HG03575 (cell line): Measurements from ENCODE around the gene NUTM2F.
"Not testable (repeated sequence)": the region's sequence is repeated elsewhere in the genome, so short reads cannot be mapped to it uniquely, and the experiment has no call there.

Source experiments
- ATAC-seq: cut with Tn5 transposase; IDR thresholded peaks from one replicate; pipeline ENCODE4 v1.9.1; 2021; ENCODE audit not compliant: unreplicated experiment, insufficient number of reproducible peaks, low FRiP score; ENCODE audit errors: extremely low read depth

The NUTM2F gene

DNA sequence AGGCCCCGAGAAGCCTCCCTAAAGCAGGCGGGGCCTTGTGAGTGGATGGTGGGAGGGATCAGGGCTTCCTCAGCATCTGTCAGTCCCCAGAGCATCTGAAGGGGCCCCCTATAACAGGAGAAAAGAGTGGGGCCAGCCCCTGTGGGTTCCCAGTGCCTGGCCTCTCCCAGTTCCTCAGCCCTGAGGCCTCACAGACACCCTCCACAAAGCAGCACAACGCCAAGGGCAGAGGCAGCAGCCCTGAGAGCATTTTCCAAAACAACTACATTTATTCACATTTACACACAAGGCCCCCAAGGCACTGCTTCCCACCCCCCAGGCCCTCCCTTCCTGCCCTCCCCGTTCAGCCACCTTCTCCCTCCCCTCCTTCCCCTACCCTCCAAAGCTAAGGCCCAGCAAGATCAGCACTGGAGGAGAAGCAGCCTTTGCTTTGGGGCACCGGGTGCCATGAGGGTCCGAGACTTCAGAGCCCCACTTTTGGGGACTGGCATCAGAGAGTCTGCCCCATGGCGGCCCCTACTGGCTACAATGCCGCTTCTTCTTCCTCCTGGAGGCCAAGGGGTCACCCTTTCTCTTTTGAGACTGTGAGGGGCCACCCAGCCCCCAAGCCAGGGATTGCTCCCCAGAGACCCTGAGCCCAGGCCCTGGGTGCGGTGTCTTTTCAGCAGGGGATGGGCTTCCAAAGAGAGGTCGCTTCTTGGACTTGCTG is 10.3 kb downstream of the NUTM2F start:
- ATAC-seq = not testable (repeated sequence)

DNA sequence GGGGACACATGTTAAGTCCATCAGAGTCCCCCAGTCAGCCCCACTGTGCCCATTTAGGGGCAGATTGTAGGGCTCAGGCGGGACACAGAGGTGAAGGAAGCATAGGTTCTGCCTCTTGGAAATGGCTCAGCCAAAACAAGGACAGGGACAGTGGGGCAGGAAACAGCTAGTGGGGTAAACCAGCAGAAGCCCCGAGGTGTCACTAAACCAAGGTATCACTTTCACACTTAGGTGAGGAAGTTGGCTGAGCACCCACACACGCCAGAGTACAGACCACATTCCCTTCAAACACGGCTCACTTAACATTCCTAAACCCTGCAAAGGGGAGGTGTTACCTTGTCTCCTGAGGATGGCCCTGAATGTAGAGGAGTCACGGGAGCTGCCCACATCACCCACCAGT is 12.2 kb downstream of the NUTM2F start:
- not testable (repeated sequence) for ATAC-seq

DNA sequence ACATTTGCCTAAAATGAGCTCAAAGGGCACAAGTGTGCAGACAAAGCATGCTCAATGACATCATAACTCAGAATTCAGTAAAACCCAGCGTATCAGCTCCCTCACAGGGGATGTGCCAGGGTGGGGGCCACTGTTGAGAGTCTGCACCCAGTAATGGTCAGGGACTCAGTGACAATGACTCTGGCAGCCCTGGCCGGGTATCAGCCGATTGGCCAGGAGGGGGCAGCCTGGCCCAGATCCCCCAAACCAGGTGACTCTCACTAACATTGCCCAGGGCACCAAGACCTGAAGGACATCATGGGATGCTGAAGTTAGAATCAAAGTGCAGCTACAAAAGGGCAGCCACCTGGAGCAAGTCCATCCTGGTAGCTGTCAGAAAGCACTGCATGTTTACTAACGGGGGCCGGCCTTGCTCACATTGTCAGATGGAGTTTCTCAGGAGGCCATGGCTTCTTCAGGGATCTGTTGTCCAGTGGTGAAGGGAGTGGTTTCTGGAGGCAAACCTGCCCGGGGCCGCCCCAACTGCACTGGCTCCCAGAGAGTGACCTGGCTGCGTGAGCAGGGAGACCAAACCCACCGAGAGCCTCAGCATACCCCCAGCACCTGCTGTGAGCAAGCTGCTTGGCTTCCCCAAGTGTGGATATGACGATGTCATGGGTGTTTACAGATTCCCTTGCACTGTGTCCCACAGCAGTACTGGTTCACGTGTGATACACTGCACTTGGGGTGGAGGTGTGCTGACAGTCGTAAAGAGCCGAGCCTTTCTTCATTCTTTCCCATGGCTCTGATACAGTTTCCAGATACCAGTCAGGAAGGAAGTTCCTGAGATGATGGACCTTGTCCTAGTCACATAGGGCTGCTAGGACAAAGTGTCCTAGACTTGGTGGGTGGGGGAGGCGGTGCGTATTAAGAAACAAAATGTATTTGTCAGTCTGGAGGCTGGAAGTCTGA is 13.1 kb downstream of the NUTM2F start:
- ATAC-seq = not testable (repeated sequence)

DNA sequence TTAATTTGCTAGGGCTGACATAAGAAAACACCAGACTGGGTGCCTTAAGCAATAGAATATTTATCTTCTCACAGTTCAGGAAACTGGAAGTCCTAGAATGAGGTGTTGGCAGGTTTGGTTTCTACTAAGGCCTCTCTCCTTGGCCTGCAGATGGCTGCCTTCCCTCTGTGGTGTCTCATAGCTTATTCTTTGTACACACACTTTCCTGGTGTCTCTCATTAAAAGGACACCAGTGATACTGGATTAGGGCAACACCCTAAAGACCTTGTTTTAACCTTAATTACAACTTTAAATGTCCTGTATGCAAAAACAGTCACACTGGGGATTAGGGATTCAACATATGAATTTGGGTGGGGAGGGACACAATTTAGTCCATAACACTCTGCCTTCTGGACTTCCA is 25.1 kb downstream of the NUTM2F start:
- no peak for ATAC-seq

DNA sequence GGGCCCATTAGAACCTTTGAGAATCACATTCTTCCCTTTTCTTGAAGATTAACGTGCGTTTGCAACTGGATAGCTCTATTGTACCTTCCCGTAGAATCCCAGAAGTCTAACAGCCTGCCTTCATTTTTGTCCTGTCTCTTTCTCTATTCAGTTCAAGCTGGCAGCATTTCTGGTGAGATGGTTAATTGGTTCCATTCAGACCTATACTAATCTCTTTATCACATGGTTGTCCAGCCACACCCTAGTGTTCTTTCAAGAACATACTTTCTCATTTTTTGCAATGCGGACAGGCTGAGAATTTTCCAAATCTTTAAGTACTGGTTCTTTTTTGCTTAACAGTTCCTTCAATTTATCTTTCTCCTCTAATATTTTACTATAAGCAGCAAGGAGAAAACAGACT is 26.0 kb downstream of the NUTM2F start:
- no peak for ATAC-seq

DNA sequence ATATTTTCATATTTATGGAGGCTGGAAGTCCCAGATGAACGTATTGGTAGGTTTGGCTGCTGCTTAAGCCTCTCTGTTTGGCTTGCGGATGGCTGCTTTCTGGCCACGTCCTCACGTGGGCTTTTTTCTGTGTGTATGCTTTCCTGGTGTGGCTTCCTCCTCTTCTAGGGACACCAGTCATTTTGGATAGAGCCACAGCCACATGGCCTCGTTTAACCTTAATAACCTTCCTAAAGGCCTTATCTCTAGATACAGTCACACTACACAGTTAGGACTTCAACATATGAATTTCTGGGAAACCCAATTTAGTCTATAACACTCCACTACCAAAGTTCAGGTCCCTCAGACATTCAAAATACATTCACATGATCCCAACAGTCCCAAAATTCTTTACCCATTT is 26.9 kb downstream of the NUTM2F start:
- no peak for ATAC-seq

DNA sequence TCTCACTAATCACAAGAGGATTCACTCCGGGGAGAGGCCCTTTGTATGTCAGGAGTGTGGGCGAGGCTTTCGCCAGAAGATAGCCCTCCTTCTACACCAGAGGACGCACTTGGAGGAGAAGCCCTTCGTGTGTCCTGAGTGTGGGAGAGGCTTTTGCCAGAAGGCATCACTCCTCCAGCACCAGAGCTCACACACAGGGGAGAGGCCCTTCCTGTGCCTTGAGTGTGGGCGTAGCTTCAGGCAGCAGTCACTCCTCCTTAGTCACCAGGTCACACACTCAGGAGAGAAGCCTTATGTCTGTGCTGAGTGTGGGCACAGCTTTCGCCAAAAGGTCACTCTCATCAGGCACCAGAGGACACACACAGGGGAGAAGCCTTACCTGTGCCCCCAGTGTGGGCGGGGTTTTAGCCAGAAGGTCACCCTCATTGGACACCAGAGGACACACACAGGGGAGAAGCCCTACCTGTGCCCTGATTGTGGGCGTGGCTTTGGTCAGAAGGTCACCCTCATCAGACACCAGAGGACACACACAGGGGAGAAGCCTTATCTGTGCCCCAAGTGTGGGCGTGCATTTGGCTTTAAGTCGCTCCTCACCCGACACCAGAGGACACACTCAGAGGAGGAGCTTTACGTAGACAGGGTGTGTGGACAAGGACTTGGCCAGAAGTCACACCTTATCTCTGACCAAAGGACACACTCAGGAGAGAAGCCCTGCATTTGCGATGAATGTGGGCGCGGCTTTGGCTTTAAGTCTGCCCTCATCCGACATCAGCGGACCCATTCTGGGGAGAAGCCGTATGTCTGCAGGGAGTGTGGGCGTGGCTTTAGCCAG is 27.8 kb downstream of the NUTM2F start:
- ATAC-seq = no peak

DNA sequence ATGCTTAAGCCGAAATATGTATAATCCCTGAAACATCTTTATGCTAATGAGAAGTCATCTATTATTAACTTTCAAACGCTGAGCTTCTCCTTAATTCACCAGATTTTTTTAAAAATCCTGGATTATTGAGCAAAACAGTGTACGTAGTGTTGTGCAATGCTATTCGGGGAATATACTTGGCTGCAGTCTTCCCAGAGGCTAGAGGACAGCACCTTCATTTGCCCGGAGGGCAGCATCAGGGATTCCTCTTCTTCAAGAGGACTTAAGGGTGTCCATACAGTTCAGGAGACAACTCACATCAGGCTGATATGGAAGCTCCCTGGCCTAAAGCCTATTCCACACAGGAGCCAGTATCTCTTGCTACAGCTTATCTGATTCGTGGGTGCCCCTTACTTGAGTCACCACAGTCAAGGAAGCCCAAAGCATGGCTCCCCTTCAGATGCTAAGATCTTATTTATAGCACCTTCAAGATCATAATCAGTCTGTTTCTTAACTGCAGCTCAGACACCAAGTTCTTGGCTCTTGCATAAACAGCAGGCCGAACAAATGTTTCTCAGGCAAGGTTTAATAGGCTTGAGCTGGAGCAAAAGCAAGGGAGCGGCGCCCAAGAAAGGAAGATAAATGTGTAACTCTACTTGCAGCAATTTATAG is 29.4 kb downstream of the NUTM2F start:
- no peak for ATAC-seq

DNA sequence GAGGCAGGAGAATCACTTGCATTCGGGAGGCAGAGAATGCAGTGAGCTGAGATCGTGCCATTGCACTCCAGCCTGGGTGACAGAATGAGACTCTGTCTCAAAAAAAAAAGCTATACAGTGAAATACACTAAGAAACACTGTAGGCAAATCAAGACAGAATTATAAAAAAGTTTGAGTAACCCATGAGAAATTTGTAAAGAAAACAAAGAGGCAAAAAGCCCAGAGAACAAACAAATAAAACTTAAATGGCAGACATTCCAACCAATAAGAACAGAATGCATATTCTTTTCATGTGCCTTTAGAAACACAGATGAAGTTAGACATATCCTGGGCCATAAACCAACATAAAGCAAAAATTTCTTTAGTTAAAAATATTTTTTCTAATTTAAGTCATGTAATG is 38.8 kb downstream of the NUTM2F start:
- ATAC-seq = no peak

DNA sequence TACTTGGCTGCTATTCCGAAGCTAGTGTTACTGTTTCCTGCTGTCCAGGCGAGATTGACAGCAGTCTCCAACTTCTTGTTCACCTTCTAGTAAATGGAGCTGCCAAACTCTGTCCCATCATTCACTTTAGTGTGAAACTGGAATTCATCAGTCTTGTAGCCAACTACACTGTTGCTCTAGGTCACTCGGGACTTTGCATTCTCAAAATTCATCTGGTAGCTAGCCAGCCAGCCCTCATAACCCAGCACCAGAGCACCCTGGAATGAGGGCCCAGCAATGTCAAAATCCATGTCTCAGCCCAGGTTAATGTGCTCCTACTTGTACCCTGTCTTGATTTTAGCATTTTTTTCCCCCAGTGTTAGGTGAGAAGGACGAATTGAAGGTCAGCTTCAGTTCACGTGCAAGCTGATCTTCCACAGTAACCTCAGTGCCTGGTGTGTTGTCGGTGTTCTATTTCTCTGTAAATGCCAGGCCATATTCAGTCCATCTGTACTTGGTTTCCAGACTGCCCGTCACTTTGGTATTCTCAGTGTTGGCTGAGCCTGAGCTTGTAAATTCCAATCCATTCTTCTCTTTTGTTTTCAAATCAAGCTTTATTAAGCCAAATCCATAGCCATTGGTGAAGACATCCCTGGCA is 40.4 kb downstream of the NUTM2F start:
- ATAC-seq = no peak

DNA sequence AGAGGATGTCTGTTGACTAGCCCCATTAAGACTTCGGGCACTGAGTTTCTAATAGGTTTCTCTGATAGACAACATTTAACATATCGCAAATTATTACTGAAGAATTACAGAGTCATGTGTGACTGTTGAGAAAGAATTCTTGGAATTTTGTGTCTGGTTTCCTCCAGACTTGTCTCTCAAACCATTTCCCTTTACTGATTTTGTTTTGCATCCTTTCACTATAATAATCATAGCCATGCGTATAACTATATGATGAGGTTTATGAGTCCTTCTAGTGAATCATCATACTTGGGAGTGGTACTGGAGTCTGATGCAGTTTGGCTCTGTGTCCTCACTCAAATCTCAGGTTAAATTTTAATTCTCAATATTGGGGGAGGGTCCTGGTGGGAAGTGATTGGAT is 42.3 kb downstream of the NUTM2F start:
- no peak for ATAC-seq

DNA sequence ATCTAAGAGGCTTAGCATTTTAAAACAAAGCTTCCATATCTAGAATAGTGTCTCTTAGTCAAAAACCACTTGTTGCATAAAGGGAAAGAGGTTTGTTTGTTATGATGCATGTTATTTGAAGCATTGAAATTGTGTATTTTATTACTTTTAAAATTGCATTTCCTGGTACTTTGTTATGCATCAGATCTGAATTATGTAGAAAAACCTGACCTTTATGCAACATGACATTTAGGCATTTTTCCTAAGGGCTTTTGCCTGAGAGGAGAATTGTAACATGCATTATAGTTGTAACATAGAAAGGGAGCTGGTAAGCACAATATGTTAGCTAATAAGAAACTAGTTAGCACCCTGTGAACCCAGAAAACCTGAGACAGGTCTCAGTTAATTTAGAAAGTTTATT is 47.3 kb downstream of the NUTM2F start:
- ATAC-seq = no peak

DNA sequence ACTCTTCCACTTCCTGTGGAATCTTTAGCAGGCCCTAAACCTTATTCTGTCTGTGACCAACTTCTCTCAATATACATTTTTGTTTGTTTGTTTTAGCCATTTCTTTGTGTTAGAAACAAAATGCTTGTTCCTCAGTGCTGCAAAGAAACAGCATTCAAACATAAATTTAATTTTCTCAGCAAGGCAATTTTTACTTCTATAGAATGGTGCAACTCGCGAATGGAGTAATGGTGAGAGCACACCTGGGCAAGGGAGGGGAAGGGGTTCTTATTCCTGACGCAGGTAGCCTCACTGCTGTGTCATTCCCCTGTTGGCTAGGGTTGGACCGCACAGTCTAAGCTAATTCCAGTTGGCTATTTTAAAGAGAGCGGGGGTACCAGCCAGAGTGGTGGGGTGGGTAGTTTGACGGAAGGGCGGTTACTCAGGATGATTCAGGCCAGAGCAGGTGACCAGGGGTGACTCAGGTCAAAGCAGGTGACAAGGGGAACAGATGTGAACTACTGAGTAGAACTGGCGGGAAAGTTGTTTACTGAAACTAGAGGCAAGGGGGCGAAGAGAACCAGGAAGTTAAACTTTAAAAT is 47.9 kb downstream of the NUTM2F start:
- ATAC-seq = no peak

DNA sequence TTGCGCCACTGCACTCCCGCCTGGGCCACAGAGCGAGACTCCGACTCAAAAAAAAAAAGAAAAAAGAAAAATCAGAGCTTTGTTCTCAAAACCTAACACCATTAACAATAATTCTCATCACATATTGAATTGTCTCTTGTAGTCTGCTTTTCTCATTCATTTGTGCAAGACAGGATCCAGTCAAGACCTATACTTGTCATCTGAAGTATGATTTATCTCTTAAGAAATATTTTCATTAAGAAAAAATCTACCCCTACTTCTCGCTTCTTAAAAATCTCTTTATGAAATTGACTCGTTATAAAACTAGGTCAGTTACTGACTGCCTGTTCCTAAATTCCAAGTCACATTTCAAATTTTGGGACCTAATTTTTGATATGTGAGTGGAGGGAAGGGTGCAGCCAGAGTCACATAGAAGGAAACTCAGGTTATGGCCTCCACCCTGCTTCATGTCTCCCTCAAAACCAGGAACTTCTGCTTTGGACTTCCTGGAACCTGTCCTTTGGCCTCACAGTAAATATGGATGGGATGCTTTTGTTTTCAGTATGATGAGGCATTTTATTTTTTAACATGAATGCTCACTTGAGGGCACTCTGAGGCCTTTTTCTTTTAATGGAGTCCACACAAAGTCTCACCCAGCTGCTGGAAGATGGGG is 50.4 kb downstream of the NUTM2F start:
- no peak for ATAC-seq

DNA sequence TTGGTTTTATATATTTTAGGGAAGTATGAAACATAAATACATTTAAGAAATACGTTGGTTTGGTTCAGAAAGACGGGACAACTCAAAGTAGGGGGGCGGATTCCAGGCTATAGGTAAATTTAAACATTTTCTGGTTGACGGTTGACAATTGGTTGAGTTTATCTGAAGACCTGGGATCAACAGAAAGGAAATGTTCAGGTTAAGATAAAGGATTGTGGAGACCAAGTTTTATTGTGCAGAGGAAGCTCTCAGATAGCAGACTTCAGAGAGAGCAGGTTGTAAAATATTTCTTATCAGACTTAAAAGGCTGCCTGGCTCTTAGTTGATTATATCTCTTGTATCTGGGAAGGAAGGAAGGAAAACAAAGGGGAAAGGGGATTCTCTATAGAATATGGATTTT is 51.4 kb downstream of the NUTM2F start:
- ATAC-seq = not testable (repeated sequence)

DNA sequence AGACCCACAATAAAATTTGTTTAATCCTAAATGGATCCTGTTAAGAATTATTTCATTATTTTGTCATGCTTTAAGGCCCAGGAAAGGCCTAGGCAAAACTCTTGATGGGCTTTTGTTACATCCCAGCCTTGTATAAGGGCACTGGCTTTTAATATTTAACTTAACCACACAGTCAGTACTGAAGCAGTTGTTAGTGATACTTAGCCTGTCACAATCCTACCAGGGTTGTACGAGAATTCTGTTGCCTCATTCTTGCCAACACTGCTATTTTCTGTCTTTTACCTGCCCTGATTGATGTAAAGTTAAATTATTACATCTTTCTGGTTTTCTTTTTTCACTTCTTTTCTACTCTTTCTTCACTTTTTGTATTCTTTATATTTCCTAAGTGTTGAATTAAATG is 58.4 kb downstream of the NUTM2F start:
- ATAC-seq = no peak

DNA sequence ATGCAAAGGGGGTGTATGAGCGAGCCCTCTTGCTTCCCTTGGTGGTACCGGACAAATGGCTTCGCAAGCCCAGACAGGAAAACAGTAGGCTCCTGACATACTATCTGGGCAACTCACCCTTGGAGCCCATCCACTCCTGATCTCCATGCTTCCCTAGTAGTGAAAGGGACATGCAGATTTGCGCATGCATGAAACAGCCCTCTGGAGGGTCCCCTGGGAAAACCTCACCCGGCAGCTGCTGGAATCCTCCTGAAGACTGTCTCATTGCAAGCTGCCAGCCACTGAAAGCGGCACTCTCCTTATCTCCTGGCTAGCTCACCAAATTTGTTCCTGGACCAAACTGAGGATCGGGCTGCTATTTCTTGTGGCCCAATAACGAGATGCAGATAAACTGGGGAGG is 59.2 kb downstream of the NUTM2F start:
- no peak for ATAC-seq
